ENCODE measurements around the gene REXO4. TPM values are rescaled to one million over a fixed set of nuclear protein-coding genes. Genes with fewer than 3 reads are reported as not detected.

REXO4 gene
- polyA plus RNA-seq, 1 of the 3 experiments (the other 2 are of a cell fraction), result 37.3 TPM

- Histone ChIP-seq H3K27me3 (ENCODE audit: insufficient read depth) (no peaks in the 10 kb centered on the region), H4K20me1 (ENCODE audit: insufficient read depth) (no peaks in the 10 kb centered on the region), H3K4me2 (no peak overlapping the region), H3F3A (replicated peaks; ENCODE audit: insufficient read depth) (no peaks in the 10 kb centered on the region), H3K4me3 (ENCODE audit: low read depth in 2 of 2, low read length in 1 of 2) (no peak overlapping the region), H3K36me3 (replicated peaks in 1 of 2; ENCODE audit: control insufficient read depth in 1 of 2, insufficient read depth in 2 of 2, low read length in 1 of 2) (no peaks in the 10 kb centered on the region), H3K9ac (no peak overlapping the region), H3K9me2 (no peaks in the 10 kb centered on the region), H3K4me1 (ENCODE audit: control insufficient read depth in 1 of 2, insufficient read depth in 2 of 2, low read depth in 1 of 2, low read length in 1 of 2) (peaks cover 0 to 11% of the 10 kb centered on the region in 2 experiments; a peak in 2 of 4 replicates), H3K27ac (ENCODE audit: low read depth in 2 of 2, low read length in 1 of 2) (peak overlapping the region in 1 of 2 experiments; percentile 92; a peak in 2 of 4 replicates), H3K79me2 (ENCODE audit: insufficient read depth) (no peaks in the 10 kb centered on the region), H3K9me3 (no peaks in the 10 kb centered on the region), H2AFZ (ENCODE audit: low read depth) (no peak overlapping the region)
- ChIA-PET POLR2A (interaction anchor here (0.6 to 1.7 kb wide), 4 partner anchors 11 to 30 kb away, joined by 3 to 15 read pairs (median 3); partner anchors contain the start of gene CACFD1), CTCF (interaction anchor here (0.7 to 1.7 kb wide), 5 partner anchors 8 to 42 kb away, joined by 3 to 6 read pairs (median 3); no protein-coding TSS in a partner anchor)
- DNase-seq, result peak; percentile 95
- 49% methylated on average over 9 of the region's 13 CpGs for WGBS (ENCODE audit: low lambda C conversion rate)
- TF ChIP-seq RFX5 (IDR thresholded peaks at IDR 0.05; ENCODE audit: low read length) (no peak), YY1 (IDR thresholded peaks at IDR 0.05; ENCODE audit: low read depth) (no peak), SIN3A (IDR thresholded peaks at IDR 0.05; ENCODE audit: borderline replicate concordance, low read depth, low read length) (no peak), EP300 (IDR thresholded peaks at IDR 0.05; ENCODE audit: borderline replicate concordance in 1 of 2, low read depth in 1 of 2, low read length in 1 of 2) (peak in 1 of 2 experiments; percentile 62; a peak in 1 of 4 replicates), FOSL2 (IDR thresholded peaks at IDR 0.05; ENCODE audit: borderline replicate concordance, low read depth) (no peak), FOXJ3 (CRISPR knock-in tag; IDR thresholded peaks at IDR 0.05) (peak; percentile 82; the same call in 1 of the 2 replicates), MXI1 (IDR thresholded peaks at IDR 0.05; ENCODE audit: low read depth, low read length) (peak; percentile 77; the same call in 1 of the 2 replicates), ZBTB33 (IDR thresholded peaks at IDR 0.05; ENCODE audit: borderline replicate concordance, low read depth) (no peak), JUND (IDR thresholded peaks at IDR 0.05) (no peak), EZH2phosphoT487 (IDR thresholded peaks at IDR 0.05; ENCODE audit: borderline replicate concordance, low read depth) (no peak), RCOR1 (IDR thresholded peaks at IDR 0.05; ENCODE audit: low read length) (peak; percentile 67; the same call in 1 of the 2 replicates), USF2 (IDR thresholded peaks at IDR 0.05; ENCODE audit: borderline replicate concordance, low read depth, low read length) (no peak), USF1 (IDR thresholded peaks at IDR 0.05; ENCODE audit: borderline replicate concordance, low read depth) (no peak), TCF12 (IDR thresholded peaks at IDR 0.05) (no peak), NFIC (IDR thresholded peaks at IDR 0.05; ENCODE audit: borderline replicate concordance) (no peak), POLR2AphosphoS5 (IDR thresholded peaks at IDR 0.05; ENCODE audit: low read depth, low read length) (0 out of 2 replicates have a peak, but pooled peaks have one; percentile 12), GABPA (IDR thresholded peaks at IDR 0.05; ENCODE audit: low read depth) (no peak), RAD21 (IDR thresholded peaks at IDR 0.05; ENCODE audit: low read length) (no peak), IRF3 (IDR thresholded peaks at IDR 0.05; ENCODE audit: low read depth, low read length) (no peak), CHD2 (IDR thresholded peaks at IDR 0.05; ENCODE audit: low read length, partially characterized antibody) (peak; percentile 52), CTCF (IDR thresholded peaks at IDR 0.05) (no peak), MAX (IDR thresholded peaks at IDR 0.05; ENCODE audit: low read depth) (no peak), TEAD4 (IDR thresholded peaks at IDR 0.05; ENCODE audit: borderline replicate concordance, insufficient read depth) (no peak), MEF2A (IDR thresholded peaks at IDR 0.05; ENCODE audit: borderline replicate concordance, low read depth) (no peak), GATA2 (CRISPR knock-in tag; IDR thresholded peaks at IDR 0.05) (peak; percentile 19; the same call in 1 of the 2 replicates), TAF1 (IDR thresholded peaks at IDR 0.05; ENCODE audit: borderline replicate concordance, low read depth, low read length) (no peak), FOXM1 (IDR thresholded peaks at IDR 0.05; ENCODE audit: low read depth) (no peak)
Measured at GRCh38 chr9:133448487-133448972, 30.7 kb upstream of the REXO4 start.
